H1 (cell line): Measurements from ENCODE around the gene CXADR. TPM values are rescaled to one million over a fixed set of nuclear protein-coding genes. Genes with fewer than 3 reads are reported as not detected.

Source experiments
- JUN ChIP-seq: IDR thresholded peaks from 2 replicates; pipeline ENCODE4 v1.6.1; 2011; ENCODE audit warnings: low read depth, mild to moderate bottlenecking, improper control_type of control experiment, low read length
- polyA plus RNA-seq, 7 experiments: library from polyadenylated mRNA; depleted of rRNA in 3 of 7; stranded (reverse) in 5 of 7; unstranded in 2 of 7; fragments of >200 nt in 5 of 7; fragments of 200-250 nt in 2 of 7; gene quantifications; 1 replicate in 5 of 7; 2 replicates in 1 of 7; 4 replicates in 1 of 7; pipeline versions ENCODE4 v1.2.1 to v1.2.3, GENCODE V29; 2011 to 2013; ENCODE audit warnings: missing spikeins in 2 of 7, mixed read lengths in 2 of 7
- total RNA-seq: library from RNA; stranded (reverse); fragmentation: NEBNext Ultra II Directional; extraction: Animal tissue kit (Norgen Biotek cat#: 25700); gene quantifications from 2 replicates; pipeline ENCODE4 v1.2.1, GENCODE V29; 2021
- TF ChIP-seq, protein P1 (sequence below), 3 experiments: IDR thresholded peaks; 1 replicate in 2 of 3; 2 replicates in 1 of 3; pipeline versions ENCODE4 v1.5.1 to v1.6.1; 2011; ENCODE audit warnings: low read length in 3 of 3, mild to moderate bottlenecking in 3 of 3, inconsistent platforms in 2 of 3, low read depth in 1 of 3, moderate library complexity in 1 of 3; ENCODE audit not compliant: insufficient read depth in 1 of 3; ENCODE audit errors: control extremely low read depth in 1 of 3

The CXADR gene
- total and polyA plus RNA-seq, 2 of the 8 experiments (the other 6 are each of a cell fraction or from before 2014, with no cell fraction given), result 45.6 to 145 TPM

DNA sequence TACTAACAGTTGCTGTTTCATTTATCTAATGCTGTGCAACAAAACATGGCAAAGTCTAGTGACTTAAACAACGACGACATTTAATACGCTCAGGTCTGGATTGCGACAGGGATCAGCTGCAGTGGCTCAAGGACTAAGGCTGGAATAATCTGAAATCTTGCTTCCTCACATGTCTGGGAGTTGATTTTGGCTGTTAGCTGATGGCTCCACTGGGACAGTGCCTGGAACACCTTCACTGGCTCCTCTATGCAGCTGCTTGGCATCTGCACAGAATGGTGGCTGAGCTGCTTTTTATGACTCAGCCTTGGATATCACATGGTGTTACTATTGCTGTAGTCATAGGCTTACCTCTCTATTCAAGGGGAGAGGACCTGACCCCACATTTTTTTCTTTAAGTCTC lies 123.9 kb downstream of the CXADR start (continued):
- TF ChIP-seq, protein P1, sequence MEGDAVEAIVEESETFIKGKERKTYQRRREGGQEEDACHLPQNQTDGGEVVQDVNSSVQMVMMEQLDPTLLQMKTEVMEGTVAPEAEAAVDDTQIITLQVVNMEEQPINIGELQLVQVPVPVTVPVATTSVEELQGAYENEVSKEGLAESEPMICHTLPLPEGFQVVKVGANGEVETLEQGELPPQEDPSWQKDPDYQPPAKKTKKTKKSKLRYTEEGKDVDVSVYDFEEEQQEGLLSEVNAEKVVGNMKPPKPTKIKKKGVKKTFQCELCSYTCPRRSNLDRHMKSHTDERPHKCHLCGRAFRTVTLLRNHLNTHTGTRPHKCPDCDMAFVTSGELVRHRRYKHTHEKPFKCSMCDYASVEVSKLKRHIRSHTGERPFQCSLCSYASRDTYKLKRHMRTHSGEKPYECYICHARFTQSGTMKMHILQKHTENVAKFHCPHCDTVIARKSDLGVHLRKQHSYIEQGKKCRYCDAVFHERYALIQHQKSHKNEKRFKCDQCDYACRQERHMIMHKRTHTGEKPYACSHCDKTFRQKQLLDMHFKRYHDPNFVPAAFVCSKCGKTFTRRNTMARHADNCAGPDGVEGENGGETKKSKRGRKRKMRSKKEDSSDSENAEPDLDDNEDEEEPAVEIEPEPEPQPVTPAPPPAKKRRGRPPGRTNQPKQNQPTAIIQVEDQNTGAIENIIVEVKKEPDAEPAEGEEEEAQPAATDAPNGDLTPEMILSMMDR (IDR thresholded peaks at IDR 0.05; ENCODE audit: control extremely low read depth in 1 of 3, insufficient read depth in 1 of 3, low read depth in 1 of 3, low read length in 3 of 3), result no peak
- TF ChIP-seq JUN, result no peak
- TF ChIP-seq, all 59 proteins: peak for 0
